ENCODE results near the gene AKAP10.

DNA sequence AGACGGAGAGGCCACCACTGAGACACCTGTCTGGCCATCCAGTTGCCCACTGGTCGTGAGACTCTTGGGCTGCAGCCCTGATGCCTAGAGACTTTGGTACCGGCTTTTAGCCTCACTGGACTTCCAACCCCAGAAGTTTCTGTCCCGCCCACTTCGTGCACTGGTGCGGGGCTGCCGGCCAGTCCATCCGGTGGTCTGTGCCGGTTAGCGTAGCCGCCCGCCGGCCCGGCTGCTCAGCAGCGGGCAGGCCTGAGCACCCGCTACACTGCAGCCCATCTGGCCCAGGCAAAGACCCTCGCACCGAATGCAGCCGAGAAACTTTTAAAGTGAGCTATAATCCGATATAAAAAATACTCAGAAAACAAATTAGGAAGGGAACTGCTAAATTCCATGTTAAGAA is 30.7 kb downstream of the AKAP10 start:
- no peak for TF ChIP-seq EZH2 (IDR thresholded peaks at IDR 0.05; ENCODE audit: borderline replicate concordance, low read length)
- TF ChIP-seq, protein P1, sequence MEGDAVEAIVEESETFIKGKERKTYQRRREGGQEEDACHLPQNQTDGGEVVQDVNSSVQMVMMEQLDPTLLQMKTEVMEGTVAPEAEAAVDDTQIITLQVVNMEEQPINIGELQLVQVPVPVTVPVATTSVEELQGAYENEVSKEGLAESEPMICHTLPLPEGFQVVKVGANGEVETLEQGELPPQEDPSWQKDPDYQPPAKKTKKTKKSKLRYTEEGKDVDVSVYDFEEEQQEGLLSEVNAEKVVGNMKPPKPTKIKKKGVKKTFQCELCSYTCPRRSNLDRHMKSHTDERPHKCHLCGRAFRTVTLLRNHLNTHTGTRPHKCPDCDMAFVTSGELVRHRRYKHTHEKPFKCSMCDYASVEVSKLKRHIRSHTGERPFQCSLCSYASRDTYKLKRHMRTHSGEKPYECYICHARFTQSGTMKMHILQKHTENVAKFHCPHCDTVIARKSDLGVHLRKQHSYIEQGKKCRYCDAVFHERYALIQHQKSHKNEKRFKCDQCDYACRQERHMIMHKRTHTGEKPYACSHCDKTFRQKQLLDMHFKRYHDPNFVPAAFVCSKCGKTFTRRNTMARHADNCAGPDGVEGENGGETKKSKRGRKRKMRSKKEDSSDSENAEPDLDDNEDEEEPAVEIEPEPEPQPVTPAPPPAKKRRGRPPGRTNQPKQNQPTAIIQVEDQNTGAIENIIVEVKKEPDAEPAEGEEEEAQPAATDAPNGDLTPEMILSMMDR (IDR thresholded peaks at IDR 0.05; ENCODE audit: low read length), result no peak

Measured in OCI-LY1 (cell line).